Endothelial cell of umbilical vein (primary cell): ENCODE results near the gene TSPEAR. TPM values are rescaled to one million over a fixed set of nuclear protein-coding genes. Genes with fewer than 3 reads are reported as not detected.

Experiments used
- BruUV-seq: library from RNA; stranded (reverse); fragments of 400-500 nt; replicated peaks from 2 replicates; lab custom pipeline; 2021; lab: Mats Ljungman, UMichigan
- CTCF ChIA-PET: fragments of 300-600, 350-600 bp; sonication (Branson Sonifier 250); formaldehyde crosslinking; loops from one replicate; lab custom pipeline; 2021; ENCODE audit warnings: antibody characterized with exemption, inconsistent platforms; lab: Charles Lee
- POLR2A ChIA-PET: fragments of 300-600, 350-600 bp; sonication (Branson Sonifier 250); formaldehyde crosslinking; loops from one replicate; lab custom pipeline; 2021; ENCODE audit warnings: antibody characterized with exemption, inconsistent platforms; lab: Charles Lee
- DNase-seq: peaks from one replicate; pipeline ENCODE4 v3.0.0-alpha.2; 2011; ENCODE audit warnings: low read depth, low spot score
- FAIRE-seq: peaks from 2 replicates; lab custom pipeline; 2011; peaks lifted over from hg19 to GRCh38; lab: Jason Lieb, UNC
- H2AFZ ChIP-seq: 2 replicates; pipeline ENCODE4 v1.6.0; 2012; ENCODE audit warnings: low read depth, low read length, control low read depth, inconsistent platforms
- H3K27ac ChIP-seq: 2 replicates; pipeline ENCODE4 v1.5.1; 2011; ENCODE audit warnings: low read depth, mild to moderate bottlenecking, control low read depth, low read length, moderate library complexity; ENCODE audit not compliant: insufficient read depth
- H3K27me3 ChIP-seq, 2 experiments: 2 replicates each; pipeline versions ENCODE4 v1.6.0 to v1.6.1; 2011; ENCODE audit warnings: low read length in 2 of 2, mixed read lengths in 1 of 2; ENCODE audit not compliant: control insufficient read depth in 2 of 2, insufficient read depth in 2 of 2
- H3K36me3 ChIP-seq, 2 experiments: 2 replicates in 1 of 2; 3 replicates in 1 of 2; pipeline ENCODE4 v1.5.1; 2011; ENCODE audit warnings: low read length in 2 of 2, mild to moderate bottlenecking in 1 of 2, moderate library complexity in 1 of 2; ENCODE audit not compliant: control insufficient read depth in 2 of 2, insufficient read depth in 2 of 2; ENCODE audit errors: extremely low read depth in 1 of 2
- H3K4me1 ChIP-seq: 3 replicates; pipeline ENCODE4 v1.5.1; 2011; ENCODE audit warnings: mild to moderate bottlenecking, low read length; ENCODE audit not compliant: control insufficient read depth, insufficient read depth; ENCODE audit errors: extremely low read depth
- H3K4me2 ChIP-seq: 2 replicates; pipeline ENCODE4 v1.6.1; 2011; ENCODE audit warnings: low read length, control low read depth, mixed read lengths; ENCODE audit not compliant: insufficient read depth
- H3K4me3 ChIP-seq, 3 experiments: fragments of 200-600 bp in 1 of 3; sonication (generic), shearing (Covaris generic) in 1 of 3; replicated peaks in 1 of 3; 2 replicates each; pipeline ENCODE4 v1.5.1; 2011 to 2016; ENCODE audit warnings: control low read depth in 3 of 3, low read length in 3 of 3, mild to moderate bottlenecking in 2 of 3, inconsistent platforms in 1 of 3, low read depth in 1 of 3, moderate library complexity in 1 of 3; ENCODE audit not compliant: insufficient read depth in 1 of 3
- H3K79me2 ChIP-seq: 2 replicates; pipeline ENCODE4 v1.6.0; 2012; ENCODE audit warnings: low read length, inconsistent platforms; ENCODE audit not compliant: control insufficient read depth, insufficient read depth
- H3K9ac ChIP-seq: replicated peaks from 2 replicates; pipeline ENCODE3; 2011; ENCODE audit warnings: low read length, control low read depth; ENCODE audit not compliant: insufficient read depth; ENCODE audit errors: extremely low read depth
- H3K9me1 ChIP-seq: replicated peaks from 3 replicates; pipeline ENCODE4 v1.6.0; 2011; ENCODE audit warnings: mild to moderate bottlenecking, low read length; ENCODE audit not compliant: control insufficient read depth, insufficient read depth; ENCODE audit errors: extremely low read depth
- H3K9me3 ChIP-seq: replicated peaks from 2 replicates; pipeline ENCODE4 v1.5.1; 2012; ENCODE audit warnings: low read length, inconsistent platforms; ENCODE audit not compliant: control insufficient read depth, insufficient read depth
- H4K20me1 ChIP-seq: replicated peaks from 2 replicates; pipeline ENCODE3; 2011; ENCODE audit warnings: mild to moderate bottlenecking, low read length; ENCODE audit not compliant: control insufficient read depth, insufficient read depth; ENCODE audit errors: extremely low read depth
- CTCF ChIP-seq, 2 donors: IDR thresholded peaks; 1 replicate in 1 of 2; 2 replicates in 1 of 2; pipeline ENCODE4 v1.5.1; 2011; ENCODE audit warnings: low read length in 2 of 2, mild to moderate bottlenecking in 2 of 2, moderate library complexity in 2 of 2, control low read depth in 1 of 2, inconsistent platforms in 1 of 2, low read depth in 1 of 2; ENCODE audit not compliant: insufficient read depth in 1 of 2; ENCODE audit errors: extremely low read depth in 1 of 2
- EZH2 ChIP-seq: IDR thresholded peaks from 2 replicates; pipeline ENCODE4 v1.6.1; 2012; ENCODE audit warnings: borderline replicate concordance, low read depth, mild to moderate bottlenecking, moderate library complexity, low read length, inconsistent platforms; ENCODE audit not compliant: severe bottlenecking
- FOS ChIP-seq: IDR thresholded peaks from 2 replicates; pipeline ENCODE4 v1.6.1; 2011; ENCODE audit warnings: mild to moderate bottlenecking, low read length, moderate library complexity, borderline replicate concordance; ENCODE audit not compliant: insufficient read depth
- GATA2 ChIP-seq: IDR thresholded peaks from 2 replicates; pipeline ENCODE4 v1.7.0; 2011; ENCODE audit warnings: low read depth, mild to moderate bottlenecking, moderate library complexity, mixed read lengths, low read length; ENCODE audit not compliant: insufficient read length, insufficient read depth
- JUN ChIP-seq: IDR thresholded peaks from 2 replicates; pipeline ENCODE4 v1.6.1; 2011; ENCODE audit warnings: borderline replicate concordance, low read depth; ENCODE audit not compliant: insufficient read length, insufficient read depth
- MYC ChIP-seq: IDR thresholded peaks from one replicate; pipeline ENCODE4 v1.6.1; 2011; ENCODE audit warnings: mild to moderate bottlenecking, low read depth, low read length
- POLR2A ChIP-seq: IDR thresholded peaks from 2 replicates; pipeline ENCODE4 v1.6.1; 2012; ENCODE audit warnings: low read depth, mild to moderate bottlenecking, control low read depth, low read length
- POLR2AphosphoS5 ChIP-seq: IDR thresholded peaks from 2 replicates; pipeline ENCODE4 v1.6.1; 2012; ENCODE audit warnings: low read depth, mild to moderate bottlenecking, control low read depth, low read length, moderate library complexity; ENCODE audit not compliant: insufficient read depth
- dilution Hi-C: fragments of 300-500 bp; cut with MboI; formaldehyde crosslinking; loops from one replicate; pipeline ENCODE4 v1.15.0; 2019; ENCODE audit warnings: low sequenced_read_pairs; ENCODE audit not compliant: extremely low pct_ligation_motif_present
- intact Hi-C: fragments of 100-400 bp; cut with micrococcal nuclease; formaldehyde crosslinking; loops from one replicate; pipeline ENCODE4 v1.10.0; 2022
- polyA plus RNA-seq, 4 experiments: library from polyadenylated mRNA; depleted of rRNA in 3 of 4; stranded (reverse) in 3 of 4; unstranded in 1 of 4; fragments of >200 nt; gene quantifications; 2 replicates each; pipeline versions ENCODE4 v1.2.1 to v1.2.3, GENCODE V29; 2011 to 2012; ENCODE audit warnings: missing spikeins in 1 of 4
- total RNA-seq: library from RNA; stranded (reverse); gene quantifications from 2 replicates; pipeline ENCODE4 v1.2.3, GENCODE V29; 2021
- TF ChIP-seq, protein P1 (sequence below): IDR thresholded peaks from 2 replicates; pipeline ENCODE4 v1.6.1; 2011; ENCODE audit not compliant: insufficient read depth, insufficient read length

TSPEAR gene
- total and polyA plus RNA-seq, 2 donors (not counting 3 experiments of a cell fraction or from before 2014, with no cell fraction given) = 0.01 TPM; not detected in 1

DNA sequence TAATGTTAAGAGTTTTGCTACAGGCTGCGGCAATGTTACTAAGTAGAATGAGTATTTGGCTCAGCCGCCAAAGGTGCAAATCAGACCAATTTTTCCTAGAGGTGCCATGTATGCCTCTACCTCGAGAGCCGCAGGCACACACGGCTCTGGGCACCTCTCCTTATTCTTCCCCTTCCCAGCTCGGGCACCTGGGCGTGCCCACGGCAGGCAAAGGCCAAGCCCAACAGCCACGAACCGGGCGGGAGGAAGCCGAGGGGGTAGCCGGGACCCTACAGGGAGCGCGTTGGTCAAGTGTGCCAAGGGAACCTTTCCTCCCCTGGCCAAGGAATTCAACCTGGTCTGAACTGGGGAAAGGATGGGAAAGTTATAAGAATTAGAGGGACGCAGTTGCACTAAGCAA lies 225.1 kb downstream of the TSPEAR start:
- Histone ChIP-seq H3K27ac (no peak overlapping the region), H3K36me3 (no peaks in the 10 kb centered on the region), H3K4me1 (no peaks in the 10 kb centered on the region), H3K9ac (no peak overlapping the region), H3K4me3 (peak overlapping the region in 1 of 3 experiments; percentile 12), H3K9me3 (no peaks in the 10 kb centered on the region), H3K4me2 (no peak overlapping the region), H3K79me2 (no peaks in the 10 kb centered on the region), H3K9me1 (no peaks in the 10 kb centered on the region), H3K27me3 (no peaks in the 10 kb centered on the region), H2AFZ (no peak overlapping the region), H4K20me1 (no peaks in the 10 kb centered on the region)
- FAIRE-seq (no peak), DNase-seq (no peak)
- TF ChIP-seq, protein P1, sequence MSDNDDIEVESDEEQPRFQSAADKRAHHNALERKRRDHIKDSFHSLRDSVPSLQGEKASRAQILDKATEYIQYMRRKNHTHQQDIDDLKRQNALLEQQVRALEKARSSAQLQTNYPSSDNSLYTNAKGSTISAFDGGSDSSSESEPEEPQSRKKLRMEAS = no peak
- no peak for TF ChIP-seq GATA2
- no peak for TF ChIP-seq JUN
- no peak for TF ChIP-seq FOS
- no peak for TF ChIP-seq EZH2
- no peak for TF ChIP-seq POLR2A
- no peak for TF ChIP-seq CTCF (IDR thresholded peaks at IDR 0.05; ENCODE audit: extremely low read depth in 1 of 2, insufficient read depth in 1 of 2, low read depth in 1 of 2, low read length in 2 of 2)
- TF ChIP-seq POLR2AphosphoS5 = no peak
- TF ChIP-seq MYC = no peak
- intact Hi-C loops (no loop called here), dilution Hi-C loops (no loop called here)
- CTCF ChIA-PET = no interaction called here
- POLR2A ChIA-PET = no interaction called here
- no TSS peak for BruUV-seq
